ENCODE results near the gene TBC1D1. TPM values are rescaled to one million over a fixed set of nuclear protein-coding genes. Genes with fewer than 3 reads are reported as not detected.

TBC1D1 gene
- total and polyA plus RNA-seq, 2 experiments from 2014 or later, result 53.9 to 151 TPM

DNA sequence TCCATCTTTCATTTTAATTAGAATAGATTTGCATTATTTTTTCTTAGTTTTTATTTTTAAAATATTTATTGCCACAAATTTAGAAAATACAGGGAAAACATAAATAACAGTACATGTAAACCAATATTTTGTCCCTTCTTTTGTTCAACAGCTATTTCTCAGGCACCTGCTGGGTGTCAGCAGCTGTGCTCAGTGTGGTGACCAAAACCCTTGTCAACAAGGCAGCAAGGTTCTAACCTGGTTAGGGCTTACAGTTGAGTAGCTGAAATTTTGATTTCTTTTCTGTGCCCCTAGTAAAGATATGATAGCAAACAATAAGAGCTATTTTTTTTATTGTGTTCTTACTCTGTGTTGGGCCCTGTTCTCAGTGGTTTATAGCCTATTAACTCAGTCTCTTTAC lies 197.4 kb downstream of the TBC1D1 start:
- TF ChIP-seq, protein P1, sequence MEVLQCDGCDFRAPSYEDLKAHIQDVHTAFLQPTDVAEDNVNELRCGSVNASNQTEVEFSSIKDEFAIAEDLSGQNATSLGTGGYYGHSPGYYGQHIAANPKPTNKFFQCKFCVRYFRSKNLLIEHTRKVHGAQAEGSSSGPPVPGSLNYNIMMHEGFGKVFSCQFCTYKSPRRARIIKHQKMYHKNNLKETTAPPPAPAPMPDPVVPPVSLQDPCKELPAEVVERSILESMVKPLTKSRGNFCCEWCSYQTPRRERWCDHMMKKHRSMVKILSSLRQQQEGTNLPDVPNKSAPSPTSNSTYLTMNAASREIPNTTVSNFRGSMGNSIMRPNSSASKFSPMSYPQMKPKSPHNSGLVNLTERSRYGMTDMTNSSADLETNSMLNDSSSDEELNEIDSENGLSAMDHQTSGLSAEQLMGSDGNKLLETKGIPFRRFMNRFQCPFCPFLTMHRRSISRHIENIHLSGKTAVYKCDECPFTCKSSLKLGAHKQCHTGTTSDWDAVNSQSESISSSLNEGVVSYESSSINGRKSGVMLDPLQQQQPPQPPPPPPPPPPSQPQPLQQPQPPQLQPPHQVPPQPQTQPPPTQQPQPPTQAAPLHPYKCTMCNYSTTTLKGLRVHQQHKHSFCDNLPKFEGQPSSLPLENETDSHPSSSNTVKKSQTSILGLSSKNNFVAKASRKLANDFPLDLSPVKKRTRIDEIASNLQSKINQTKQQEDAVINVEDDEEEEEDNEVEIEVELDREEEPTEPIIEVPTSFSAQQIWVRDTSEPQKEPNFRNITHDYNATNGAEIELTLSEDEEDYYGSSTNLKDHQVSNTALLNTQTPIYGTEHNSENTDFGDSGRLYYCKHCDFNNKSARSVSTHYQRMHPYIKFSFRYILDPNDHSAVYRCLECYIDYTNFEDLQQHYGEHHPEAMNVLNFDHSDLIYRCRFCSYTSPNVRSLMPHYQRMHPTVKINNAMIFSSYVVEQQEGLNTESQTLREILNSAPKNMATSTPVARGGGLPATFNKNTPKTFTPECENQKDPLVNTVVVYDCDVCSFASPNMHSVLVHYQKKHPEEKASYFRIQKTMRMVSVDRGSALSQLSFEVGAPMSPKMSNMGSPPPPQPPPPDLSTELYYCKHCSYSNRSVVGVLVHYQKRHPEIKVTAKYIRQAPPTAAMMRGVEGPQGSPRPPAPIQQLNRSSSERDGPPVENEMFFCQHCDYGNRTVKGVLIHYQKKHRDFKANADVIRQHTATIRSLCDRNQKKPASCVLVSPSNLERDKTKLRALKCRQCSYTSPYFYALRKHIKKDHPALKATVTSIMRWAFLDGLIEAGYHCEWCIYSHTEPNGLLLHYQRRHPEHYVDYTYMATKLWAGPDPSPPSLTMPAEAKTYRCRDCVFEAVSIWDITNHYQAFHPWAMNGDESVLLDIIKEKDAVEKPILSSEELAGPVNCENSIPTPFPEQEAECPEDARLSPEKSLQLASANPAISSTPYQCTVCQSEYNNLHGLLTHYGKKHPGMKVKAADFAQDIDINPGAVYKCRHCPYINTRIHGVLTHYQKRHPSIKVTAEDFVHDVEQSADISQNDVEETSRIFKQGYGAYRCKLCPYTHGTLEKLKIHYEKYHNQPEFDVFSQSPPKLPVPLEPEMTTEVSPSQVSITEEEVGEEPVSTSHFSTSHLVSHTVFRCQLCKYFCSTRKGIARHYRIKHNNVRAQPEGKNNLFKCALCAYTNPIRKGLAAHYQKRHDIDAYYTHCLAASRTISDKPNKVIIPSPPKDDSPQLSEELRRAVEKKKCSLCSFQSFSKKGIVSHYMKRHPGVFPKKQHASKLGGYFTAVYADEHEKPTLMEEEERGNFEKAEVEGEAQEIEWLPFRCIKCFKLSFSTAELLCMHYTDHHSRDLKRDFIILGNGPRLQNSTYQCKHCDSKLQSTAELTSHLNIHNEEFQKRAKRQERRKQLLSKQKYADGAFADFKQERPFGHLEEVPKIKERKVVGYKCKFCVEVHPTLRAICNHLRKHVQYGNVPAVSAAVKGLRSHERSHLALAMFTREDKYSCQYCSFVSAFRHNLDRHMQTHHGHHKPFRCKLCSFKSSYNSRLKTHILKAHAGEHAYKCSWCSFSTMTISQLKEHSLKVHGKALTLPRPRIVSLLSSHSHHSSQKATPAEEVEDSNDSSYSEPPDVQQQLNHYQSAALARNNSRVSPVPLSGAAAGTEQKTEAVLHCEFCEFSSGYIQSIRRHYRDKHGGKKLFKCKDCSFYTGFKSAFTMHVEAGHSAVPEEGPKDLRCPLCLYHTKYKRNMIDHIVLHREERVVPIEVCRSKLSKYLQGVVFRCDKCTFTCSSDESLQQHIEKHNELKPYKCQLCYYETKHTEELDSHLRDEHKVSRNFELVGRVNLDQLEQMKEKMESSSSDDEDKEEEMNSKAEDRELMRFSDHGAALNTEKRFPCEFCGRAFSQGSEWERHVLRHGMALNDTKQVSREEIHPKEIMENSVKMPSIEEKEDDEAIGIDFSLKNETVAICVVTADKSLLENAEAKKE (CRISPR knock-in tag; IDR thresholded peaks at IDR 0.05), result no peak
- TF ChIP-seq POLR2AphosphoS5 (IDR thresholded peaks at IDR 0.05; ENCODE audit: low read depth) (no peak), CREB1 (CRISPR knock-in tag; IDR thresholded peaks at IDR 0.05; ENCODE audit: low read depth) (no peak), NANOG (IDR thresholded peaks at IDR 0.05; ENCODE audit: borderline replicate concordance) (no peak), ZNF331 (CRISPR knock-in tag; IDR thresholded peaks at IDR 0.05; ENCODE audit: low read depth) (no peak), JUNB (IDR thresholded peaks at IDR 0.05; ENCODE audit: unreplicated experiment) (no peak), STAT1 (IDR thresholded peaks at IDR 0.05; ENCODE audit: unreplicated experiment) (no peak), ZNF114 (CRISPR knock-in tag; IDR thresholded peaks at IDR 0.05) (no peak), EZH2phosphoT487 (IDR thresholded peaks at IDR 0.05; ENCODE audit: unreplicated experiment) (no peak), EZH2 (IDR thresholded peaks at IDR 0.05; ENCODE audit: low read depth, unreplicated experiment) (no peak)
- TF ChIP-seq, protein P2, sequence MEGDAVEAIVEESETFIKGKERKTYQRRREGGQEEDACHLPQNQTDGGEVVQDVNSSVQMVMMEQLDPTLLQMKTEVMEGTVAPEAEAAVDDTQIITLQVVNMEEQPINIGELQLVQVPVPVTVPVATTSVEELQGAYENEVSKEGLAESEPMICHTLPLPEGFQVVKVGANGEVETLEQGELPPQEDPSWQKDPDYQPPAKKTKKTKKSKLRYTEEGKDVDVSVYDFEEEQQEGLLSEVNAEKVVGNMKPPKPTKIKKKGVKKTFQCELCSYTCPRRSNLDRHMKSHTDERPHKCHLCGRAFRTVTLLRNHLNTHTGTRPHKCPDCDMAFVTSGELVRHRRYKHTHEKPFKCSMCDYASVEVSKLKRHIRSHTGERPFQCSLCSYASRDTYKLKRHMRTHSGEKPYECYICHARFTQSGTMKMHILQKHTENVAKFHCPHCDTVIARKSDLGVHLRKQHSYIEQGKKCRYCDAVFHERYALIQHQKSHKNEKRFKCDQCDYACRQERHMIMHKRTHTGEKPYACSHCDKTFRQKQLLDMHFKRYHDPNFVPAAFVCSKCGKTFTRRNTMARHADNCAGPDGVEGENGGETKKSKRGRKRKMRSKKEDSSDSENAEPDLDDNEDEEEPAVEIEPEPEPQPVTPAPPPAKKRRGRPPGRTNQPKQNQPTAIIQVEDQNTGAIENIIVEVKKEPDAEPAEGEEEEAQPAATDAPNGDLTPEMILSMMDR (conservative IDR thresholded peaks at IDR 0.05; ENCODE audit: low read depth in 2 of 2), result no peak
- TF ChIP-seq, protein P3, sequence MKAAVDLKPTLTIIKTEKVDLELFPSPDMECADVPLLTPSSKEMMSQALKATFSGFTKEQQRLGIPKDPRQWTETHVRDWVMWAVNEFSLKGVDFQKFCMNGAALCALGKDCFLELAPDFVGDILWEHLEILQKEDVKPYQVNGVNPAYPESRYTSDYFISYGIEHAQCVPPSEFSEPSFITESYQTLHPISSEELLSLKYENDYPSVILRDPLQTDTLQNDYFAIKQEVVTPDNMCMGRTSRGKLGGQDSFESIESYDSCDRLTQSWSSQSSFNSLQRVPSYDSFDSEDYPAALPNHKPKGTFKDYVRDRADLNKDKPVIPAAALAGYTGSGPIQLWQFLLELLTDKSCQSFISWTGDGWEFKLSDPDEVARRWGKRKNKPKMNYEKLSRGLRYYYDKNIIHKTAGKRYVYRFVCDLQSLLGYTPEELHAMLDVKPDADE (IDR thresholded peaks at IDR 0.05), result no peak
- TF ChIP-seq, protein P4, sequence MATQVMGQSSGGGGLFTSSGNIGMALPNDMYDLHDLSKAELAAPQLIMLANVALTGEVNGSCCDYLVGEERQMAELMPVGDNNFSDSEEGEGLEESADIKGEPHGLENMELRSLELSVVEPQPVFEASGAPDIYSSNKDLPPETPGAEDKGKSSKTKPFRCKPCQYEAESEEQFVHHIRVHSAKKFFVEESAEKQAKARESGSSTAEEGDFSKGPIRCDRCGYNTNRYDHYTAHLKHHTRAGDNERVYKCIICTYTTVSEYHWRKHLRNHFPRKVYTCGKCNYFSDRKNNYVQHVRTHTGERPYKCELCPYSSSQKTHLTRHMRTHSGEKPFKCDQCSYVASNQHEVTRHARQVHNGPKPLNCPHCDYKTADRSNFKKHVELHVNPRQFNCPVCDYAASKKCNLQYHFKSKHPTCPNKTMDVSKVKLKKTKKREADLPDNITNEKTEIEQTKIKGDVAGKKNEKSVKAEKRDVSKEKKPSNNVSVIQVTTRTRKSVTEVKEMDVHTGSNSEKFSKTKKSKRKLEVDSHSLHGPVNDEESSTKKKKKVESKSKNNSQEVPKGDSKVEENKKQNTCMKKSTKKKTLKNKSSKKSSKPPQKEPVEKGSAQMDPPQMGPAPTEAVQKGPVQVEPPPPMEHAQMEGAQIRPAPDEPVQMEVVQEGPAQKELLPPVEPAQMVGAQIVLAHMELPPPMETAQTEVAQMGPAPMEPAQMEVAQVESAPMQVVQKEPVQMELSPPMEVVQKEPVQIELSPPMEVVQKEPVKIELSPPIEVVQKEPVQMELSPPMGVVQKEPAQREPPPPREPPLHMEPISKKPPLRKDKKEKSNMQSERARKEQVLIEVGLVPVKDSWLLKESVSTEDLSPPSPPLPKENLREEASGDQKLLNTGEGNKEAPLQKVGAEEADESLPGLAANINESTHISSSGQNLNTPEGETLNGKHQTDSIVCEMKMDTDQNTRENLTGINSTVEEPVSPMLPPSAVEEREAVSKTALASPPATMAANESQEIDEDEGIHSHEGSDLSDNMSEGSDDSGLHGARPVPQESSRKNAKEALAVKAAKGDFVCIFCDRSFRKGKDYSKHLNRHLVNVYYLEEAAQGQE (IDR thresholded peaks at IDR 0.05; ENCODE audit: unreplicated experiment), result no peak
- H3K36me3 Mint-ChIP-seq (ENCODE audit: low read depth), result peaks cover 24% of the 10 kb centered on the region
- no peaks in the 10 kb centered on the region for H3K9me2 ChIP-seq (ENCODE audit: insufficient read depth)
- peaks cover 30% of the 10 kb centered on the region for H3K4me1 ChIP-seq (ENCODE audit: insufficient read depth)
- ATAC-seq (no peak), DNase-seq (ENCODE audit: low spot score) (no peak)
- peaks cover 14% of the 10 kb centered on the region for H3K27me3 Mint-ChIP-seq (ENCODE audit: insufficient read depth, low read depth, poor library complexity)
- no peaks in the 10 kb centered on the region for H3K36me3 ChIP-seq (ENCODE audit: insufficient read depth)
- no peak overlapping the region for H3K4me3 ChIP-seq
- no peaks in the 10 kb centered on the region for H3K27me3 ChIP-seq (ENCODE audit: insufficient read depth)
- H3K27ac Mint-ChIP-seq, result no peak overlapping the region
- H3K79me2 ChIP-seq (replicated peaks; ENCODE audit: insufficient read depth), result no peaks in the 10 kb centered on the region
- H3K27ac ChIP-seq (ENCODE audit: low read depth), result no peak overlapping the region
- H3K4me1 Mint-ChIP-seq, result peaks cover 66% of the 10 kb centered on the region
- H2AFZ ChIP-seq, result no peak overlapping the region
- H3F3A ChIP-seq (replicated peaks; ENCODE audit: low read depth), result no peaks in the 10 kb centered on the region
- peaks cover 5% of the 10 kb centered on the region; the same call in 2 of the 3 replicates for H3K9me3 Mint-ChIP-seq
- H3K4me2 ChIP-seq, result no peak overlapping the region
- H4K20me1 ChIP-seq (replicated peaks; ENCODE audit: insufficient read depth), result no peaks in the 10 kb centered on the region
- H3K4me3 Mint-ChIP-seq, result no peak overlapping the region

Data from GM23338 (cell line).